PFSK-1 (cell line): ENCODE data around the gene ALDH18A1.

Experiments
- POLR2AphosphoS5 ChIP-seq: IDR thresholded peaks from 2 replicates; pipeline ENCODE4 v1.6.1; 2012; ENCODE audit warnings: low read depth, mild to moderate bottlenecking, control low read depth, low read length, moderate library complexity
- TAF1 ChIP-seq: IDR thresholded peaks from 2 replicates; pipeline ENCODE4 v1.6.1; 2012; ENCODE audit warnings: low read length, control low read depth, borderline replicate concordance; ENCODE audit not compliant: insufficient read depth
- TF ChIP-seq, protein P1 (sequence below), 2 experiments: IDR thresholded peaks; 2 replicates each; pipeline versions ENCODE4 v1.6.1 to v1.8.0; 2011 to 2012; ENCODE audit warnings: low read depth in 2 of 2, low read length in 2 of 2, control low read depth in 1 of 2, inconsistent platforms in 1 of 2, mild to moderate bottlenecking in 1 of 2, moderate library complexity in 1 of 2; ENCODE audit not compliant: insufficient read depth in 1 of 2

DNA sequence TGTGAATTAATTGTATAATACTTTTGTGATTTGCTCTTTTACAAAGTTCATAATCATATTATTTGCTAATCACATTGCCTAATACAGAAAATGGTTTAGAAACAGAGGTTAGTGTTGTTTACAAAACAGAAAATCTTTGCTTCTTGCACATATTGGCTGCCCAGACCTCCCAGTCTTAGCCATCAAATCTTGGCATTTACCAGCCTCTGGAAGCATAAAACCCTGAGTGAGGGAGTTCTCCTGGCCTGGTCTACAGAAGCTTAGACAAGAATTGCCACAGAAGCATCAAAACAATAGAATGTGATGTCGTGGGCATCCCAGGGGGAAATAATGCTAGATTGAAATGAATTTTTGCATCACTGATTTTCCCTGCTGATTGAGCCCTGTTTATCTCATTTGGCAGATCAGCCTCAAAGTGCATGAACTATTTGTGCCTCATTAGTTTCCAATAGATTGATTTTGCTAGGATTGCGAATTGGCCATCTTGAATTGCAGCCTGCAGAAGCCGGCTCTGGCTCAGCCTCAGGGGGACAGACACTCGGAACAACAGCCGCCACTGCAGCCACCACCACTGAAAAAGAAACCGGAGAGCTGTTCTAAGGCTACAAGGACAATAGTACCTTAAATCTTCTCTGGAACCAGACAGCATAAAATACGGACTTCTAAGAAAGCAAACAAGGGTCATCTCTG, 84.2 kb downstream of the ALDH18A1 start:
- TF ChIP-seq TAF1 = no peak
- no peak for TF ChIP-seq POLR2AphosphoS5
- TF ChIP-seq, protein P1, sequence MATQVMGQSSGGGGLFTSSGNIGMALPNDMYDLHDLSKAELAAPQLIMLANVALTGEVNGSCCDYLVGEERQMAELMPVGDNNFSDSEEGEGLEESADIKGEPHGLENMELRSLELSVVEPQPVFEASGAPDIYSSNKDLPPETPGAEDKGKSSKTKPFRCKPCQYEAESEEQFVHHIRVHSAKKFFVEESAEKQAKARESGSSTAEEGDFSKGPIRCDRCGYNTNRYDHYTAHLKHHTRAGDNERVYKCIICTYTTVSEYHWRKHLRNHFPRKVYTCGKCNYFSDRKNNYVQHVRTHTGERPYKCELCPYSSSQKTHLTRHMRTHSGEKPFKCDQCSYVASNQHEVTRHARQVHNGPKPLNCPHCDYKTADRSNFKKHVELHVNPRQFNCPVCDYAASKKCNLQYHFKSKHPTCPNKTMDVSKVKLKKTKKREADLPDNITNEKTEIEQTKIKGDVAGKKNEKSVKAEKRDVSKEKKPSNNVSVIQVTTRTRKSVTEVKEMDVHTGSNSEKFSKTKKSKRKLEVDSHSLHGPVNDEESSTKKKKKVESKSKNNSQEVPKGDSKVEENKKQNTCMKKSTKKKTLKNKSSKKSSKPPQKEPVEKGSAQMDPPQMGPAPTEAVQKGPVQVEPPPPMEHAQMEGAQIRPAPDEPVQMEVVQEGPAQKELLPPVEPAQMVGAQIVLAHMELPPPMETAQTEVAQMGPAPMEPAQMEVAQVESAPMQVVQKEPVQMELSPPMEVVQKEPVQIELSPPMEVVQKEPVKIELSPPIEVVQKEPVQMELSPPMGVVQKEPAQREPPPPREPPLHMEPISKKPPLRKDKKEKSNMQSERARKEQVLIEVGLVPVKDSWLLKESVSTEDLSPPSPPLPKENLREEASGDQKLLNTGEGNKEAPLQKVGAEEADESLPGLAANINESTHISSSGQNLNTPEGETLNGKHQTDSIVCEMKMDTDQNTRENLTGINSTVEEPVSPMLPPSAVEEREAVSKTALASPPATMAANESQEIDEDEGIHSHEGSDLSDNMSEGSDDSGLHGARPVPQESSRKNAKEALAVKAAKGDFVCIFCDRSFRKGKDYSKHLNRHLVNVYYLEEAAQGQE (IDR thresholded peaks at IDR 0.05; ENCODE audit: insufficient read depth in 1 of 2, low read depth in 2 of 2, low read length in 2 of 2) = no peak
